M059J (cell line): ENCODE data around the gene GOLGA8F. TPM values are rescaled to one million over a fixed set of nuclear protein-coding genes. Genes with fewer than 3 reads are reported as not detected.
"Not testable (repeated sequence)": the region's sequence is repeated elsewhere in the genome, so short reads cannot be mapped to it uniquely, and the experiment has no call there.

ENCODE experiments used
- DNase-seq: peaks from one replicate; pipeline ENCODE4 v3.0.0-alpha.2; 2012; ENCODE audit warnings: low read depth
- total RNA-seq: library from RNA; depleted of rRNA; stranded (reverse); fragments of >200 nt; shearing (Covaris generic); gene quantifications from 2 replicates; pipeline ENCODE4 v1.2.3, GENCODE V29; 2014; rRNA removed

GOLGA8F gene, protein sequence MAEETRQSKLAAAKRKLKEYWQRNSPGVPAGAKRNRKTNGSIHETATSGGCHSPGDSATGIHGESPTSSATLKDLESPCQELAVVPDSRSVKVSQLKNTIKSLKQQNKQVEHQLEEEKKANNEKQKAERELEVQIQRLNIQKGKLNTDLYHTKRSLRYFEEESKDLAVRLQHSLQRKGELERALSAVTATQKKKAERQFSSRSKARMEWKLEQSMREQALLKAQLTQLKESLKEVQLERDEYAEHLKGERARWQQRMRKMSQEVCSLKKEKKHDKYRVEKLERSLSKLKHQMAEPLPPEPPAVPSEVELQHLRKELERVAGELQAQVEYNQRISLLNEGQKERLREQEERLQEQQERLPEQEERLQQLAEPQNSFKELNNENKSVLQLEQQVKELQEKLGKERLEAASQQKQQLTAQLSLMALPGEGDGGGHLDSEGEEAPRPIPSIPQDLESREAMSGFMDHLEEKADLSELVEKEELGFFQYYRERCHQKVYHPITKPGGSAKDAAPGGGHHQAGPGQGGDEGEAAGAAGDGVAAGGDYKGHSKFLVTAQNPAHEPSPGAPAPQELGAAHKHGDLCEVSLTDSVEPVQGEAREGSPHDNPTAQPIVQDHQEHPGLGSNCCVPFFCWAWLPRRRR
- total RNA-seq = 0.02 and 0.12 TPM in 2 replicates

DNA sequence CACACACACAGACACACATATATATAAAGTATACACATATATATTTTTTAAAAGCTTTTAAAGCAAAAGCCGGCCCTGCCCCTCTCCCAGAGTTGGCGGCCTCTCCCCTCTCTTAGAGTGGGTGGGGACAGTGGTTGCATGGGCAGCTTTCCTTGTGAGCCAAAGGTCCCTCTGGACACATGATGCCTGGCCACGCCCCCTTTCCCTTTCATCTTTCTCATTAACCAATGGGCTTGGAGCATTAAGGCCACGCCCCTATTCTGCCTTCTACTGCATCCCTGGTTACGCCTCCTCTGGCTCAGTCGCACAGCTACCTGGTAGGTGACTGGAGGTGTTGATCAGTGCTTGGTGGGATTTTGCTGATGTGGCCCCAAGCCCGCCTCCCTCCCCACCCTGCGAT lies at the start of gene GOLGA8F:
Gene GOLGA8F (plus strand): TSS at position 301 of the 400 bp plus-strand sequence. CDS start 98 bp downstream, at position 399.
- DNase-seq = not testable (repeated sequence)

DNA sequence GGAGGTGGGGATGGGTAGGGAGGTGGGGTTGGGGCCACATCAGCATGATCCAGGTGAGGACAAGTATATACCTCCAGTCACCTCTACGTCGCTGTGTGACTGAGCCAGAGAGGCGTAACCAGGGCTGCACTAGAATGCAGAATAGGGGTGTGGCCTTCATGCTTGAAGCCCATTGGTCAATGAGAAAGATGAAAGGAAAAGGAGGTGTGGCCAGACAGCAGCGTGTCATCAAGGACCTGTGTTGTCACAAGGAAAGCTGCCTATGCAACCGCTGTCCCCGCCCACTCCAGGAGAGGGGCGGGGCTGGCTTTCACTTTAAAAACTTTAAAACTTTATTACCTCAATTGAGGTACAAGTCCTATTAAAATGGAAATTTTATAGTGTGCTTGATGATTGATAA lies 20.5 kb upstream of the GOLGA8F start, which contains the start of gene GOLGA6L24:
Gene GOLGA6L24 (minus strand): TSS at position 101 of the 400 bp plus-strand sequence. CDS start 61 bp downstream, at position 40.
- not testable (repeated sequence) for DNase-seq

GRCh38 chr15:28365502-28365901 lies 13.0 kb upstream of the GOLGA8F start:
- not testable (repeated sequence) for DNase-seq

DNA sequence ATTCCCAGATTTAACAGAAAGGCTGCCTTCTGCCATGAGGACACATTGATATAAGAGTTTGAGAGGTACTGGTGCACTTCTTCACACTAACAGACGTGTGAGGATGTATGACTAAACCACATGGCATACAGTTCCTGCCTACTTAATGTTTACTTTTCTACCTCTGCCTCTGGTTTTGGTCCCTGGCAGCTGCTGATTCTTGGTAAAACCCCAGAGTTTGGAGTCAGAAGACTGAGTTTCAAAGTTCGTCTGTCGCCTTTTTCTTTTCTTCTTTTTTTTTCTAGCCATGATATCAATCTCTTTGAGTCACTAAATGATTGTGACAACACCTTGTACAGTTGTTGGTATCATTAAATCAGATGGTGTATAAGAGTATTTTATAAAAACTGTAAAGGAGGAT lies 1.6 kb downstream of the GOLGA8F start:
- DNase-seq = not testable (repeated sequence)

GRCh38 chr15:28396022-28396421 lies 17.6 kb downstream of the GOLGA8F start:
- not testable (repeated sequence) for DNase-seq

GRCh38 chr15:28402774-28403435 lies 24.4 kb downstream of the GOLGA8F start:
- not testable (repeated sequence) for DNase-seq

- not testable (repeated sequence) for DNase-seq
Observed at GRCh38 chr15:28420470-28420869, 42.0 kb downstream of the GOLGA8F start.

- DNase-seq = not testable (repeated sequence)
Observed at GRCh38 chr15:28435594-28435993, 57.1 kb downstream of the GOLGA8F start.

Other genes starting within 250 kb of the GOLGA8F start
- 9.9 and 21.0 TPM in 2 replicates for gene HERC2, start 56.5 kb upstream of the GOLGA8F start, total RNA-seq
- gene GOLGA6L24, start 20.6 kb upstream of the GOLGA8F start, total RNA-seq = not detected in 2 replicates
- gene GOLGA8G, start 154.3 kb downstream of the GOLGA8F start, total RNA-seq = 0.07 and 0.12 TPM in 2 replicates
- gene GOLGA6L25, start 174.9 kb downstream of the GOLGA8F start, total RNA-seq = not detected in 2 replicates